HG02970 (cell line): Measurements from ENCODE around the gene PDAP1.
"Not testable (repeated sequence)": the region's sequence is repeated elsewhere in the genome, so short reads cannot be mapped to it uniquely, and the experiment has no call there.

ENCODE experiments used
- ATAC-seq: cut with Tn5 transposase; IDR thresholded peaks from one replicate; pipeline ENCODE4 v1.9.1; 2021; ENCODE audit warnings: mild to moderate bottlenecking, moderate library complexity, moderate number of reproducible peaks; ENCODE audit not compliant: unreplicated experiment, low FRiP score

The PDAP1 gene

DNA sequence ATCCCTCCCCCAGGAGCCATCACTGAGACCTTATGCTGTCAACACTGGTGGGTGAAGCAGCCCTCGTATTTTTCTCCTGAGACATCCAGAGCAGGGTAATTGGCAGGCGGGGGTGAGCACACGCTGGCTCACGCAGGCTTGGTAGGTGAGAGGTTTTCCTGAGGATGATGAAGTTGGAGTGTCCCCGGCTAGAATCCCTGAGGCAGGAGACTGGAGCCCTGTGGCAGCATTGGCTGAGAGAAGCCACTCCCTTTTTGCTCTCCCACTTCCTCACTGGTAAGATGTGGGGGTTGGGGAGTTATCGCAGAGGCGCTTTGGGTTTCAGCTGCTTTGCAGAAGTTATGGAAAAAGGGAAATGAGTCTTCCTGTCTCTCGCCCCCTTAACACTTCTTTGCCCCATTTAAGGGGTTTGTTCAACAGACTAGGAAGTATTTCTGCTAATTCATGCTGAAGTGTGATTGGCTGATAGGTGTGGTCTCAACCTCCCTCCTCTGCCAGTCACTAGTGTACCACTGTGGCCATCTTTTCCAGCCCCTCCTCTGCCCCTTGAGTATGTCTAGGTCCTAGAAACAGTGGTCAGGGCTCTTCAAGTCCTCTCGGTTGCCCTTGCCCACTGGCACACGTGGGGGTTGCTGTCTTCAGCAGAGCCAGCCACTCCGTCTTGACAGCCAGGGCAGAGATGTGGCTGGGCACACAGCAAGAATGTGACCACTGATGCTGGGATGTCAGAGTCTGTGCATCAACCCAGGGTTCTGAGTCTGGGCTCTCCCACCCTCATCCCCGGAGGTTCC, 28.2 kb downstream of the PDAP1 start:
- peak; percentile 33 for ATAC-seq

DNA sequence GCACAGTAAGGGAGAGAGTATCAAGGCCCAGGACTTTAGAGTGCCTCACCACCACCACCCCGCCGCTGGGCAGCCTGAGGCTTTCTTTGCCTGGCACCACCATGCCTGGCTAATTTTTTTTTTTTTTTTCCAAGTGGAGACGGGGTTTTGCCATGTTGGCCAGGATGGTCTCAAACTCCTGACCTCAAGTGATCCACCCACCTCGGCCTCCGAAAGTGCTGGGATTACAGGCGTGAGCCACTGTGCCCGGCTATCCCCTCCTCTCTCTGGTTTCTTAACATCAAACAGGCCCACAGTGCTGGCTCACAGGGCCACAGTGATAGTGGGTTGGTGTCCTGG, 28.7 kb downstream of the PDAP1 start:
- not testable (repeated sequence) for ATAC-seq

DNA sequence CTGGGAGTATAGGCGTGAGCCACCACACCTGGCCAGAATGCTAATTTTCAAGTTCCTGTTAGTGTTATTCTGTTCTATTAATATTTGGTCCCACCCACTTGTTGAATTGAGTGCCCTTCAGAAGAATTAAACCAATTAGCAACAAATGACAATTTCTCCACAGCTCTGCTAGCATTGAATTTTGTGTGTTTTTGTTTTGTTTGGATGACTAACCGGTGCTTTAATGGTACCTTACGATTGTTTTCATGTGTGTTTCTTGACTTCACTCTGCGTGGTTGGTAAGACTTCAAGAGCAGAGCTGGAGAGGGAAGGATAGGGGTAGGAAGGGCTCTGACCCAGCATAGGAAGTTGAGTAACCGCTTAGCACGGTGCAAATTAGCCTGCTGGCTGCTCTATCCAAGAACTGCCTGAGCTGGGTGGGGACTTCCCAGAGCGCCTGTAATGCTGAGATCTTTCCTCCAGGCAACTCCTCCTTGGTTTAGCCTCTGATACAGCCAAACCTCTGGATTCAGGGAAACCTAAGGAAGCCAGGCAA, 29.3 kb downstream of the PDAP1 start:
- no peak for ATAC-seq

DNA sequence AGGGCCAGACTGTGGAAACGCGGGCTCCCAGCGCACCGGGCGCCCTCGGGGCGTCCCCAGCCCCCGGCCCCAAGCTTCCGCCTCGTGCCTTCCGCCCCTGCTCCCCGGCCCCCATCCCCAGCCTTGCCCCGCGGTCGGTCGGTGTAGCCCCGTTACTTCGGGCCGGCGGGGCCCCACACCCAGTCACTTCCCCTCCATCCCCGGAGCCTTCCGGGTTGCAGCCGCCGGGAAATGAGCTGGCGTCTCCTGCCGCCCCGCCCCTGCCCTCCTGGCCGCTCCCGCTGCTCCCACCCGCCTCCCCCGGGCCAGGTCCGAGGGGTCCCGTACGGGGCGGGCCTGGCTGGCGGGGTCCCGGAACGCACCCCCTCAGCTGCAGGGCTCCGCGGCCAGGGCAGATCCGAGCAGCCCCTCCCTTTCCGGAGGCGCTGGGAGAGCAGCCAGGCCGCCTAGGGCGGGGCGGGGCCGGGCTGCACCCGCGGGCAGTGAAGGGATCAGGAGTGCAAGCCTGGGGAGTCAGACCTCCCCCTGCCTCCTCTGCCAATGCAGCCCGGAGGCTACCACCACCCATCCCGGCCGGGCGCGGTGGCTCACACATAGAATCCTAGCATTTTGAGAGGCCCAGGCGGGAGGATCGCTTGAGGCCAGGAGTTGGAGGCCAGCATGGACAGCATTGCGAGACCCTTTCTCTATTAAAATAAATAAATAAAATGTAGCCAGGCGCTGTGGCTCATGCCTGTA, 33.2 kb downstream of the PDAP1 start:
- no peak for ATAC-seq

DNA sequence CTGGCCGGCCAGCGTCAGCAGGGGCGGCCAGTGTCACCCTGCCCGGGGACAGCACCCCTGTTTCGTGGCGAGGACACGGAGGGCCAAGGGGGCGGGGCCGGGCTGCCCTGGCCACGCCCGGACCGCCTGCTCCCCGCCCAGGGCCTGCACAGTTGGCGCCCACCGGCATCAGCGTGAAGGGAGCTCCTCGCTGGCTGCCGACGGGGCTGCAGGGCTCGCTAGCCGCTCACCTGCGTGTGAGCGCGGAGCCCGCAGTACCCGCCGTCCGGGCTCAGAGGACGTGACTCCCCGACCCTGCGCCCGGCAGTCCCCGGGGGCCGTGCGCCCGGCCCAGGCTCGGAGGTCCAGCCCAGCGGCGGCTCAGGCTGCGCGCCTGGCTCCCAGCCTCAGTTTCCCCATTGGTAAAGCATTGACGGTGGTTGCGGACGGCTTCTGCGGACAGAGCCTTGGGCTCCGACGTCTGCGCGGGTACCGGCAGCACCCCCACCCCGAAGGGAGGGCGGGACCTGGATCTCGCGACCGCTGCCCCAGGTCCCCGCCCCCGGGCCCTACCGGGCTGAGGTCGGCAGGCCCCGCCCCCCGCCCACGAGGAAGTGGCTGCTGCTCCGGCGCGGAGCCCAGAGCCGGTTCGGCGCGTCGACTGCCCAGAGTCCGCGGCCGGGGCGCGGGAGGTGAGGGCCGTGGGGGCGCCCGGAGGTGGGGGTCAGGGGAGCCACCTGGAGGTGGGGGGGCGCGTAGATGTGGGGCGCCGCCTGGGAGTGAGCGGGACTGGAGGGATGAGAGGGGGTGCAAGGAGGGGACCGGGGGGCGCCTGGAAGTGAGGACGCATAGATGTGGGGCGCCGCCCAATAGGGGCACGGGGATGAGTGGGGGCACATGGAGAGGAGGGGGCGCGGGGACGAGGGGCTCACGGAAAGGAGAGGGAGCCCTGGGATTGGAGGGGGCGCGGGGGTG, 34.0 kb downstream of the PDAP1 start, which contains the start of gene ARPC1B:
ARPC1B (plus strand) TSS at position 620 of the 954 bp plus-strand sequence. CDS start 10,985 bp downstream, outside the sequence.
- ATAC-seq = peak; percentile 51

DNA sequence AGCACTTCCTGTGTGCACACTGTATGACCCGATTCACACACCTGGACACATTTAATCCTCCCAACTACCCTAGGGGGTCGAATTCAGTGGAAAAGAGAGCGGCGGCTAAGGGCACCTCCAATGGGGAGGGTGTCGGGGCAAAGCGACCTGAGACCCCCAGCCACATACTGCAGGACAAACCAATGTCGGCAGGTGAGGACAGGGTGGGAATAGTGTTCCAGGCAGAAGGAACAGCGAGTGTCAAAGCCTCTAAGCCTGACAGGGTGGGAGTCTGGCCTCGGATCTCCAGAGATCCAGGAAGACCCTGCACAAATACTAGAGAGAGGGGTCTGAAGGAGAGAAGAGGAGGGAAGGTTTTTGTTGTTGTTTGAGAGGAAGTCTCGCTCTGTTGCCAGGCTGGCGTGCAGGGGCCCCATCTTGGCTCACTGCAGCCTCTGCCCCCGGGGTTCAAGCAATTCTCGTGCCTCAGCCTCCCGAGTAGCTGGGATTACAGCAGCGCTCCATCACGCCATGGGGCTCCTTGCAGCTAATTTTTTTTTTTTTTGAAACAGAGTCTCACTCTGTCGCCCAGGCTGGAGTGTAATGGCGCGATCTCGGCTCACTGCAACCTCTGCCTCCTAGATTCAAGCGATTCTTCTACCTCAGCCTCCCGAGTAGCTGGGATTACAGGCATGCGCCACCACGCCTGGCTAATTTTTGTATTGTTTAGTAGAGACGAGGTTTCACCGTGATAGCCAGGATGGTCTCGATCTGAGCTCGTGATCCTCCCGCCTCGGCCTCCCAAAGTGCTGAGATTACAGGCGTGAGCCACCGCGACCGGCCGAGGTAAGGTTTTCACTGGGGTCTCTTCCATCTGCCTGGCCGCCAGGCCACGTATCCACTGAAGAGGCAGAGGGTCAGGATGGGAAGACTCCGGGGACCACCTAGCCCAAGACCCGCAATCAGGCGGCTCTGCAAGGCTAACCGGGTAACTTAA, 35.0 kb downstream of the PDAP1 start:
- ATAC-seq = no peak

DNA sequence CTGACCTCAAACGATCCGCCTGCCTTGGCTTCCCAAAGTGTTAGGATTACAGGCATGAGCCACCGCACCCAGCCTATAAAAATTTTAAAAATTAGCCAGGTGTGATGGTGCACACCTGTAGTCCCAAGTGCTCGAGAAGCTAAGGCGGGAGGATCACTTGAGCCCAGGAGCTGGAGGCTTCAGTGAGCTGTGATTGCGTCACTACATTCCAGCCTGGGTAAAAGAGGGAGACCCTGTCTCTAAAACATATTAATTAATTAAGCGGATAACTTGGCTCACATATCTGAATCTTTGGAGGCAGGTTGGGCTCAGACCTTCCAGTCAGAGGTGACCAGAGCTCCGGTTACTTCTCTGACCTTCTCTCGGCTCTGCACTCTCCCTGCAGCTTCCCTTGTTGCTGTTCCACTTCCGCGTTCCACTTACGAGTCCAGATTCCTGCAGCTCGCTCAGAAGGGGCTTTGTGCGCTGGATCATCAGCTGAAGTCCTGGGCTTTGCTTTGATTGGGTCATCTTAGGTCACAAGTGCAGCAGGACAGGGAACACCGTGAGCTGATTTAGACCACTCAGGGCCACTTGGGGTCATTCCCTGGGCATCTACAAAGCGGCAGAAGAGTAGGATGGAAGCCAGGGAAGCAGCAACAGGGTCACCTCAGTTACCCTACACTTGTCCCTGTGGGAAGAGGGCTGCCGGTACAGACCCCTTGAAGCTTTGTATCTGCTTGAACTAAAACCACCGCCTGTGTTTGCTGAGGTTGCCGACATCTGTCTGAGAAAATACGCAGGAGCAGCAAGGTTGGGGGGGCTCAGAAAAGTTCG, 35.9 kb downstream of the PDAP1 start:
- no peak for ATAC-seq

DNA sequence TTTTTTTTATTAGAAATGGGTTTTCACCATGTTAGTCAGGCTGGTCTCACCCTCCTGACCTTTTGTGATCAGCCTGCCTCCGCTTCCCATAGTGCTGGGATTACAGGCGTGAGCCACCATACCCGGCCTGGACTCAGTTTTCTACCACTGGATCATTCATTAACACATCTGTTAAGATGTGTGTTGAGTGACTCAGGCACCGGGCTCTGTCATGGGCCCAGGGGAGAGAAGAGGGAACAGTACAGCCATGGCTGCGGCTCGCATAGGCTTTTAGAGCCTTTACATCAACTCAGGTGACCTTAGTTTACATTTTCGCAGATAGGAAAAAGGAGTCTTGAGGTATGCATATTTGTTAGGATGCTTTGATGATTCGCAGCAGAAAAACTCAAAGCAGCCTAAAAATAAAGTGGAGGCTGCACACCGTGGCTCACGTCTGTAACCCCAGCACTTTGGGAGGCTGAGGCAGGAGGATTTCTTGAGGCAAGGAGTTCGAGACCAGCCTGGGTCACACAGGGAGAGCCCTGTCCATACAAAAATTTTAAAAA, 36.9 kb downstream of the PDAP1 start:
- ATAC-seq = no peak

DNA sequence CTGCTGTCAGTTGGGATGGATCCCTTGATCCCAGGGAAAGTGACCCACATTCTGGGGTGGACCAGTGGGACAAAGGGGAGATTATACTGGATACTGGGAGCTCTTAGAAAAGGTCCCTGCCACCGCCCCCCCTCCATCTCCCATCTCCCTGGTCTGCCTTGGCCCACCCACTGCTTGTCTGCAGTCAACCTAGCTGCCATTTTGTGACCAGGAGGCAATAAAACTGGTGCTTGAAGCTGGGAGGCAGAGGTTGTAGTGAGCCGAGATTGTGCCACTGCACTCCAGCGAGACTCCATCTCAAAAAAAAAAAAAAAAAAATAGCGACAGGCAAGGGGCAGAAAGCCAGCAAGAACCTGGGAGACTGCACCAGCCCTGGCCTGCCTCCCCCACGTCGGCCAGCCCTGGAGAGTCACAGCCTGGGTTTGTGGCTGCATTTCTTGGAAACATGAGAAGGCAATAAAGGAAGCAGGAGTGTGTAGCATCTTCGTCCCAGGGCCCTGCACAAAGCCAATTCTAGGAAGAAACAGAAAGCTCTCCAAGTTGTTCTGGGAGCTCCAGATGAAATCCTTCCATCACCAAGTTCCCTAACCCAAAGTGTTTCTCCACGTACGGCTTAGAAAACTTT, 38.5 kb downstream of the PDAP1 start:
- no peak for ATAC-seq

DNA sequence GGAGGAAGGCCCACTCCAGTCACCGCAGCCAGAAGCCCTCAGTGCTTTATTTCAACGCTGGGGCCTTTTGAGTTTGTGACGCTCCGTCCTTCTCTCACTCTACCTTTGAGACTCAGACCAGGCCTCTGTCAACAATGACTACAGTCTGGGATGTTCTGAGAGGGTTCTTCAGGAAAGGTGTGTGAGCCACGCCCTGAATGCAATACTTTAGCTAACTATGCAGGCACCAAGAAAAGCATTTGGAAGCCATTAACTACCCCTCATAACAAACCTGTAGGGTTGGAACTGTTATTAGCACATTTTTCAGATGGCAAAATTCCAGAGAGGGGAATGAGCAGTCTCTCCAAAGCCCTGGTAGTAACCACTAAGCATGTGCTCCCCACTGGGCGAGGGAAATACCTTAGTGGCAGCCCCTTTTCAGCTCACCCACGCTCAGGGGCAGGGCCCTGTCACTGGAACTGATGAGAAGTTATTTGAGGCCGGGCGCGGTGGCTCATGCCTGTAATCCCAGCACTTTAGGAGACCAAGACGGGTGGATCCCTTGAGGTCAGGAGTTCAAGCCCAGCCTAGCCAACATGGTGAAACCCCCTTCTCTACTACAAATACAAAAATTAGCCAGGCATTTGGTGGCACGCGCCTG, 39.5 kb downstream of the PDAP1 start:
- no peak for ATAC-seq

DNA sequence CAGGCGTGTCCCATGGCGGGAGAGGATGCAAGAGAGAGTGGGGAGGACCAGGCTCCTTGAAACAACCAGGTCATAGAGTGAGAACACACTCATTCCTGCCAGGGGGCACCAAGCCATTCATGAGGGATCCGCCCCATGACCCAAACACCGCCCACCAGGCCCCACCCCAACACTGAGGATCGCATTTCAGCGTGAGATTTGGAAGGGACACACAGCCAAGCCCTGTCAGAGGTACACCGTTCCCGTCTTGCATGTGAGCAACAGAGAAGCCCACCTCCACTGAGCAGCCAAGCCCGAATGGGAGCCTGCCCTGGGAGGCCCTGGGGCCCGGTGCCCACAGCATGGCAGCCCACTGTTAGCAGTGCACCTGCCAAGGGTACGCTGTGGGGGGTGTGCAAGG, 41.8 kb downstream of the PDAP1 start:
- ATAC-seq = no peak

DNA sequence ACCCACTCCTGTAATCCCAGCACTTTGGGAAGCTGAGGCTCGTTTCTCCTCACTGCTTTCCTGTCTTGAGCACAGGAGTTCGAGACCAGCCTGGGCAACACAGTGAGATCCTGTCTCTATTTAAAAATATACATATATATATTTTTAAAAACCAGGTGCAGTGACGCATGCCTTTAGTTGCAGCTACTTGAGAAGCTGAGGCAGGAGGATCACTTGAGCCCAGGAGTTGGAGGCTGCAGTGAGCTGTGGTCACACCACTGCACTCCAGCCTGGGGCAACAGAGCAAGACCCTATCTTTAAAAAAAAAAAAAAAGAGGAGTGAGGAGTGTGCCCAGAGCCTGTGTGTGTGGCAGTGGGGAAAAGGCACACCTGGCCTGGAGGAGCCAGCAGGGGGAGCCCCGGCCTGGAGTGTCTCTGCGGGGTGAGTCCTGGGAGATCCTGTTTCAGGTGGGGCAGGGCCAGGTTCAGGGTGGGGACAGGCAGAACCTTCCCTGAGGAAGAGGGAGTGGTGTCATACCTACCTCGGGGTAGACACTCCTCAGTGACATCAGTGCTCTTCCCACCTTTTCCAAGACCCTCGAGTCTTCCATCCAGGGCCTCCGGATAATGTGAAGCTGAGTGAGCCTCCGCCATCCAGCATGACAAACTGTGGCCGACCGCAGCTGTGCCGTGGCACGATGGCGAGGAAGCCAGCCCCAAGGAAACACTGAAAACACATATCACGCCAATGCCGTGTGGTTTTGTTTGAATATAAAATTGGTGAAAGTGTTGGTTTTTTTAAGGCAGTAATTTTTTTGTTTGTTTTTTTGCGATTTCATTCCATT, 42.9 kb downstream of the PDAP1 start:
- no peak for ATAC-seq

DNA sequence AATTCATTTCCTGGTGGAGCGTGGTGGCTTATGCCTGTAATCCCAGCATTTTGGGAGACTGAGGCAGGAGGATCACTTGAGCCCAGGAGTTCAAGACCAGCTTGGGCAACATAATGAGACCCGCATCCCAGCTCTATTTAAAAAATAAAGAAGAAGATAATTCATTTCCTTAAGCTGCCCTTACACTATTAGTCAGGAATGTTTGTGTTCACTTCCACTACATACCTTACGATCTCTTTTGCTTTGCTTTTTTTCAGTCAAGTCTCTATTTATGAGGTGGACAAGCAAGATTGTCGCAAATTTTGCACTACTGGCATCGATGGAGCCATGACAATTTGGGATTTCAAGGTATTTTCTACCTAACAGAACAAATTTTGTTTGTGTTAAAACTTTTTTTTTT, 45.1 kb downstream of the PDAP1 start:
- no peak for ATAC-seq

DNA sequence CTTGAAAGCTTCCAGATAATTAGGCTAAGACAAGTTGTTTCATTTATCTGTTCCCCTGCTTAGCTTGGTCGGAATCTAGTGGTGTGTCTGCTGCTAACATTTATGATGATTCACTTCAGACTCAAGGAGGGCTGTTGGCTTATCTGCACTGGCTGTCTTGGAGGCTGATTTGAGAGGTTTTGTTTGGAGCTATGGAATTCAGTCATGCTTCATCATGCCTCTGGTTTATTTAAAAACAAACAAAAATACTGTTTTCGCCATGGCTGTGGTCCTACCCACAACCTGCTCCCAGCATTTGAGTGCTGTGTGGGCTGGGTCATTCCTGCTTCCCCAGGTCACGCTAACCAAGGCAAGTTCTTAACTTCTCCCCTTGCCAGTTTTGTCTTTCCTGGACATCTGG, 45.6 kb downstream of the PDAP1 start:
- ATAC-seq = no peak

DNA sequence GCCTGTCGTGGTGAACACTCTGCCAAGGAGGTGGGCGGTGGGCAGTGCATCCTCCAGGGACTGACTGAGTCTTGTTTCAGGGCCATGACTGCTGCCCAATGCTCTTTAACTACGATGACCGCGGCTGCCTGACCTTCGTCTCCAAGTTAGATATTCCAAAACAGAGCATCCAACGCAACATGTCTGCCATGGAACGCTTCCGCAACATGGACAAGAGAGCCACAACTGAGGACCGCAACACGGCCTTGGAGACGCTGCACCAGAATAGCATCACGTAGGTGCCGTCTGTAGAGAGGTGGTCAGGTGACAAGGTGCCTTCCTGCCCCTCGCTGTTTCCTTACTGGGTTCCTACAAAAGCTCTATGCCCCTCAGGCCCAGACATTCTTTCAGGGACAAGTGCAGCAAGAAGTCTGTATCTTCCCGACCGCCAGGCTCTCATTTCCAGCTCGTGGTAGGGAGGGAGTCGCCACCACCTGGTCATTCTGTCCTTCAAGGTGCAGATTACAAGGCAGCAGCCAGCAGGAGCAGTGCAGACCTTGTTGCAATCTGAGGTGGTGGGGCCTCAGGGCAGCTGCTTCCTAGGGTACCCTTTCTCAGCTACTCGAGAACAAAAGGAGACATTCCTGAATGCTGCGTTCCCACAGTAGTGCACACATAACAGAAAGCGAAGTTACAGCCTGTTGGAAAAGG, 48.8 kb downstream of the PDAP1 start:
- no peak for ATAC-seq

DNA sequence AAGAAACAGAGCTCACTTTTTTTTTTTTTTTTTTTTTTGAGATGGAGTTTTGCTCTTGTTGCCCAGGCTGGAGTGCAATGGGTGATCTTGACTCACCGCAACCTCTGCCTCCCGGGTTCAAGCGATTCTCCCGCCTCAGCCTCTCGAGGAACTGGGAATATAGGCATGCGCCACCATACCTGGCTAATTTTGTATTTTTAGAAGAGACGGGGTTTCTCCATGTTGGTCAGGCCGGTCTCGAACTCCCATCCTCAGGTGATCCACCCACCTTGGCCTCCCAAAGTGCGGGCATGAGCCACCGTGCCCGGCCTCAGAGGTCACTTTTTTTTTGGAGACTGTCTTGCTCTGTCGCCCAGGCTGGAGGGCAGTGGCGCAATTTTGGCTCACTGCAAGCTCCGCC, 49.9 kb downstream of the PDAP1 start:
- not testable (repeated sequence) for ATAC-seq
